K562 (cell line): ENCODE measurements around the gene CRPPA. TPM values are rescaled to one million over a fixed set of nuclear protein-coding genes. Genes with fewer than 3 reads are reported as not detected.

ENCODE experiments used
- ATAC-seq: fragments of 200-7000 bp; cut with Tn5 transposase; 3 replicates; pipeline ENCODE4 v1.9.1; 2020; ENCODE audit warnings: moderate library complexity
- BruUV-seq: library from RNA; stranded (reverse); fragments of 400-500 nt; replicated peaks from 2 replicates; lab custom pipeline; 2021; lab: Mats Ljungman, UMichigan
- CTCF ChIA-PET: fragments of 300-600 bp; formaldehyde crosslinking; extraction: SDS; loops from one replicate; lab custom pipeline; 2021; ENCODE audit warnings: low intra/inter-chr PET ratio; lab: Yijun Ruan, JAX
- POLR2A ChIA-PET: fragments of 300-600, 350-650 bp; sonication (Branson Sonifier 250); formaldehyde crosslinking; extraction: SDS; loops from one replicate; lab custom pipeline; 2021; ENCODE audit warnings: antibody characterized with exemption, inconsistent platforms; lab: Yijun Ruan, JAX
- DNase-seq, 4 experiments: peaks; one replicate each; pipeline versions ENCODE4 v3.0.0 to v3.0.0-alpha.2; 2011 to 2018; ENCODE audit warnings: low spot score in 3 of 4, mixed read lengths in 3 of 4; ENCODE audit errors: extremely low read depth in 1 of 4
- FAIRE-seq: peaks from 2 replicates; lab custom pipeline; 2011; peaks lifted over from hg19 to GRCh38; lab: Jason Lieb, UNC
- H2AFZ ChIP-seq: 2 replicates; pipeline ENCODE4 v1.6.0; 2011; ENCODE audit warnings: low read depth, low read length, control low read depth, inconsistent platforms
- H3K27ac ChIP-seq: fragments of 200-600 bp; 3 replicates; pipeline ENCODE4 v1.8.0; 2011; ENCODE audit warnings: low read depth, mild to moderate bottlenecking, control low read depth, inconsistent platforms, low read length, moderate library complexity, mixed read lengths; ENCODE audit errors: extremely low read depth
- H3K27me3 ChIP-seq, 2 experiments: fragments of 300-600 bp in 1 of 2; 2 replicates in 1 of 2; 3 replicates in 1 of 2; pipeline versions ENCODE4 v1.6.0 to v1.8.0; 2011; ENCODE audit warnings: inconsistent platforms in 2 of 2, low read length in 2 of 2, mild to moderate bottlenecking in 1 of 2, mixed read lengths in 1 of 2, moderate library complexity in 1 of 2; ENCODE audit not compliant: control insufficient read depth in 2 of 2, insufficient read depth in 2 of 2
- H3K36me3 ChIP-seq: fragments of 300-600 bp; 3 replicates; pipeline ENCODE4 v1.8.0; 2011; ENCODE audit warnings: mild to moderate bottlenecking, low read length, inconsistent platforms; ENCODE audit not compliant: control insufficient read depth, insufficient read depth
- H3K4me1 ChIP-seq, 2 experiments: fragments of 200-600 bp in 1 of 2; replicated peaks in 1 of 2; 2 replicates in 1 of 2; 3 replicates in 1 of 2; pipeline versions ENCODE4 v1.5.1 to v1.8.0; 2011; ENCODE audit warnings: inconsistent platforms in 2 of 2, low read length in 2 of 2, mild to moderate bottlenecking in 1 of 2, mixed read lengths in 1 of 2, moderate library complexity in 1 of 2; ENCODE audit not compliant: control insufficient read depth in 2 of 2, insufficient read depth in 2 of 2
- H3K4me2 ChIP-seq: 2 replicates; pipeline ENCODE4 v1.6.1; 2011; ENCODE audit warnings: low read length, control low read depth, inconsistent platforms, mixed read lengths; ENCODE audit not compliant: insufficient read depth
- H3K4me3 ChIP-seq: fragments of 200-600 bp; sonication (generic), shearing (Covaris generic); 2 replicates; pipeline ENCODE4 v1.5.1; 2016; ENCODE audit warnings: control low read depth, inconsistent platforms
- H3K79me2 ChIP-seq: fragments of 200-600 bp; 3 replicates; pipeline ENCODE4 v1.8.0; 2011; ENCODE audit warnings: low read length, inconsistent platforms; ENCODE audit not compliant: control insufficient read depth, insufficient read depth
- H3K9ac ChIP-seq, 2 experiments: 2 replicates each; pipeline versions ENCODE4 v1.6.0 to v1.6.1; 2011; ENCODE audit warnings: low read depth in 2 of 2, low read length in 2 of 2, control low read depth in 1 of 2, inconsistent platforms in 1 of 2, mild to moderate bottlenecking in 1 of 2, mixed read lengths in 1 of 2; ENCODE audit not compliant: insufficient read depth in 1 of 2
- H3K9me1 ChIP-seq: one replicate; pipeline ENCODE4 v1.6.0; 2011; ENCODE audit warnings: inconsistent platforms, mild to moderate bottlenecking, low read length, moderate library complexity; ENCODE audit not compliant: control insufficient read depth, insufficient read depth
- H3K9me3 ChIP-seq: replicated peaks from 2 replicates; pipeline ENCODE4 v1.5.1; 2011; ENCODE audit warnings: low read depth, low read length, inconsistent platforms; ENCODE audit not compliant: control insufficient read depth, insufficient read depth
- H4K20me1 ChIP-seq: replicated peaks from 2 replicates; pipeline ENCODE4 v1.6.1; 2011; ENCODE audit warnings: low read length, inconsistent platforms, mixed read lengths; ENCODE audit not compliant: control insufficient read depth, insufficient read depth
- BDP1 ChIP-seq: IDR thresholded peaks from 3 replicates; pipeline ENCODE4 v1.6.1; 2011; ENCODE audit not compliant: insufficient read length, insufficient read depth
- C11orf30 ChIP-seq: fragments of 450-650 bp; IDR thresholded peaks from 2 replicates; pipeline ENCODE4 v1.6.1; 2016; ENCODE audit warnings: low read depth, mild to moderate bottlenecking
- CBFB ChIP-seq: sonication (generic); formaldehyde crosslinking; IDR thresholded peaks from 2 replicates; pipeline ENCODE4 v1.4.0; 2020; ENCODE audit warnings: mild to moderate bottlenecking, missing genetic modification reagents
- CBX1 ChIP-seq: sonication (generic); IDR thresholded peaks from 2 replicates; pipeline ENCODE4 v1.6.1; 2016; ENCODE audit warnings: antibody characterized with exemption, low read depth, mild to moderate bottlenecking
- CREB1 ChIP-seq, 2 experiments: sonication (generic) in 1 of 2; formaldehyde crosslinking in 1 of 2; IDR thresholded peaks; 2 replicates each; pipeline versions ENCODE4 v1.6.1 to v1.8.0; 2012 to 2022; ENCODE audit warnings: inconsistent platforms in 1 of 2, mild to moderate bottlenecking in 1 of 2, missing genetic modification reagents in 1 of 2, moderate library complexity in 1 of 2
- FOXK2 ChIP-seq, 2 experiments: fragments of 450-650 bp; IDR thresholded peaks in 1 of 2; conservative IDR thresholded peaks in 1 of 2; 2 replicates each; pipeline ENCODE4 v1.6.1; 2016; ENCODE audit warnings: low read depth in 2 of 2, mild to moderate bottlenecking in 1 of 2
- HDAC8 ChIP-seq: fragments of 450-650 bp; IDR thresholded peaks from 2 replicates; pipeline ENCODE4 v1.6.1; 2016; ENCODE audit warnings: mild to moderate bottlenecking, missing genetic modification characterization, moderate library complexity, missing compliant biosample characterization
- HIVEP1 ChIP-seq: fragments of 250-450 bp; sonication (Bioruptor Pico); IDR thresholded peaks from 2 replicates; pipeline ENCODE4 v1.4.0; 2020; ENCODE audit warnings: mild to moderate bottlenecking
- LEF1 ChIP-seq: fragments of 450-650 bp; IDR thresholded peaks from 2 replicates; pipeline ENCODE4 v1.6.1; 2016; ENCODE audit warnings: mild to moderate bottlenecking
- NELFE ChIP-seq: IDR thresholded peaks from 2 replicates; pipeline ENCODE4 v1.6.1; 2011; ENCODE audit warnings: mild to moderate bottlenecking; ENCODE audit not compliant: insufficient read depth, insufficient read length
- PML ChIP-seq: IDR thresholded peaks from 2 replicates; pipeline ENCODE4 v1.6.1; 2012; ENCODE audit warnings: low read length, inconsistent platforms
- RBM14 ChIP-seq: fragments of 200-400 bp; formaldehyde crosslinking; IDR thresholded peaks from 2 replicates; pipeline ENCODE4 v1.6.1; 2018; ENCODE audit warnings: low read depth, mild to moderate bottlenecking, low read length, moderate library complexity, borderline replicate concordance; ENCODE audit not compliant: insufficient read depth
- SREBF2 ChIP-seq: sonication (generic); formaldehyde crosslinking; IDR thresholded peaks from 2 replicates; pipeline ENCODE4 v1.4.0; 2020; ENCODE audit warnings: mild to moderate bottlenecking, missing genetic modification reagents
- TRIM28 ChIP-seq: fragments of 450-650 bp; IDR thresholded peaks from 2 replicates; pipeline ENCODE4 v1.6.1; 2017
- ZEB2 ChIP-seq: fragments of 450-650 bp; IDR thresholded peaks from 2 replicates; pipeline ENCODE4 v1.6.1; 2016
- ZNF316 ChIP-seq: fragments of 450-650 bp; IDR thresholded peaks from 2 replicates; pipeline ENCODE4 v1.6.1; 2016
- ZNF561 ChIP-seq: fragments of 450-650 bp; formaldehyde crosslinking; conservative IDR thresholded peaks from 2 replicates; pipeline ENCODE4 v1.4.0; 2020; ENCODE audit warnings: mild to moderate bottlenecking, moderate library complexity
- ZNF77 ChIP-seq: fragments of 250-450 bp; sonication (Bioruptor Pico); IDR thresholded peaks from 2 replicates; pipeline ENCODE4 v1.5.0; 2020
- WGBS: fragments of 100-300 bp; shearing (Covaris generic); methylation state at CpG from one replicate; pipeline ENCODE4 v1.1.6; 2016; ENCODE audit warnings: low coverage, mixed read lengths; ENCODE audit not compliant: insufficient coverage; ENCODE audit errors: missing lambda C conversion rate; 5-methylcytosine and 5-hydroxymethylcytosine counted together
- in situ Hi-C: fragments of 300-500 bp; cut with MboI; formaldehyde crosslinking; loops from 4 replicates; pipeline ENCODE4 v1.15.0; 2018; ENCODE audit warnings: inconsistent platforms, mixed read lengths
- intact Hi-C: fragments of 100-400 bp; cut with micrococcal nuclease; formaldehyde crosslinking; loops from 2 replicates; pipeline ENCODE4 v1.14.2; 2022
- polyA plus RNA-seq, 8 experiments: library from polyadenylated mRNA; depleted of rRNA in 4 of 8; stranded (reverse) in 5 of 8; unstranded in 3 of 8; fragments of >200 nt; fragmentation: Nextera tagmentation in 2 of 8; fragmentation: Illumina TruSeq in 1 of 8; extraction: Ambion mirVana in 2 of 8; extraction: Trizol in 1 of 8; gene quantifications; 2 replicates each; pipeline versions ENCODE4 v1.2.1 to v1.2.3, GENCODE V29; 2011 to 2014; ENCODE audit warnings: inconsistent platforms in 1 of 8, missing spikeins in 1 of 8
- total RNA-seq, 7 experiments: library from RNA; depleted of rRNA in 6 of 7; stranded (reverse); fragments of >200 nt in 6 of 7; fragmentation: Illumina TruSeq in 2 of 7; extraction: Trizol in 2 of 7; gene quantifications; 2 replicates each; pipeline versions ENCODE4 v1.2.1 to v1.2.3, GENCODE V29; 2011 to 2021; ENCODE audit warnings: low replicate concordance in 1 of 7

CRPPA gene
- total and polyA plus RNA-seq, 9 of the 15 experiments (the other 6 are each of a cell fraction or from before 2014, with no cell fraction given), result 3.9 to 14.4 (median 7.8) TPM

DNA sequence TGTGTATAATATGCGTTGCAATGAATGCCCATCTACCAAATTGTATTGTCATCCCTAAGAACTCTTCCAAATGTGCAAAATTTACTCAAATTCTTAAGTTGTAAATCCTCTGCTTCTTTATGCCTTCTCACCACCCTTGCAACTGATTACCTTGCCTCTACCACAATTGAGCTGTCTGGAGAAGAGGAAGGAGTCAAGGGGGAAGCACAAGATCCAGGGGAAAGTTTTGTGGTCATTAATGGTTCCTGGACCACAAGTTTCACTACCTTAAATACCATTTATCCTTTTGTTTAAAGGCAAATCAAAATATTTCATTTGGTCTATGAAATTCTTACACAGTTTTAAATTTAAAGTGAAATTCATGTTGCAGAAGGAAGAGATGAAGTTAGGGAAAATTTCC is 16.7 kb downstream of the CRPPA start:
- POLR2A ChIA-PET, result interaction anchor here (0.9 kb wide), 1 partner anchor 16 kb away, joined by 4 read pairs; no protein-coding TSS in a partner anchor
- FAIRE-seq (no peak), ATAC-seq (no peak), DNase-seq (no peak)
- 91% methylated on average over 1 of the region's 1 CpG for WGBS
- H4K20me1 ChIP-seq, result no peaks in the 10 kb centered on the region
- no peak overlapping the region for H3K4me3 ChIP-seq
- TF ChIP-seq LEF1, result no peak
- TF ChIP-seq BDP1, result no peak
- H3K27ac ChIP-seq, result no peak overlapping the region
- H3K4me1 ChIP-seq, result no peaks in the 10 kb centered on the region
- CTCF ChIA-PET, result no interaction called here
- no peaks in the 10 kb centered on the region; a peak in 1 of 5 replicates for H3K27me3 ChIP-seq
- no peak overlapping the region for H3K9ac ChIP-seq
- H3K36me3 ChIP-seq, result peaks cover 47% of the 10 kb centered on the region
- peaks cover 6% of the 10 kb centered on the region; the same call in 1 of the 3 replicates for H3K79me2 ChIP-seq
- no TSS peak for BruUV-seq
- intact Hi-C loops, result no loop called here
- H3K9me3 ChIP-seq, result peaks cover 31% of the 10 kb centered on the region
- in situ Hi-C loops, result no loop called here
- H2AFZ ChIP-seq, result no peak overlapping the region
- no peak overlapping the region for H3K4me2 ChIP-seq
- H3K9me1 ChIP-seq, result no peaks in the 10 kb centered on the region

DNA sequence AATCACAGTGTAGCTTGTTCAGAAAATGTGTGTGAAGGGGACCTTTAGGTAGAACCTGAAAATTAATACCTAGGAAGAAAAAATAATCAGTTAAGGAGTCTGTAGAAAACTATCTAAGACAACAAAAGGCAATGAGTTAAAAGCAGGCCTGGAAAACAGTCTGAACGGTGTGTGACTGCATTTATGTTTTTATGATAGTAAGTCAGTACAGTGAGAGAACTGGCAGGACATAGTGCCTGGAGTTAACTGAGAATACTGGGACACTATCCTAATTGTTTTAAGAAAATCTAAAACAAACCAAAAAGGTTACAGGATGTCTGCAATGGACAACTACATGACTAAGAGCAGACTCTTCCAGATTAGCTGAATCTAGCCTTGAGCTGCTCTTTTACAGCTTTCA is 17.9 kb downstream of the CRPPA start:
- no peaks in the 10 kb centered on the region for H3K79me2 ChIP-seq
- no TSS peak for BruUV-seq
- H2AFZ ChIP-seq, result no peak overlapping the region
- in situ Hi-C loops (no loop called here), intact Hi-C loops (no loop called here)
- no peaks in the 10 kb centered on the region for H3K4me1 ChIP-seq
- H3K4me2 ChIP-seq, result no peak overlapping the region
- no peaks in the 10 kb centered on the region for H4K20me1 ChIP-seq
- no peak for DNase-seq
- no peak overlapping the region for H3K9ac ChIP-seq
- POLR2A ChIA-PET, result no interaction called here
- peaks cover 43% of the 10 kb centered on the region for H3K9me3 ChIP-seq
- H3K27me3 ChIP-seq, result no peaks in the 10 kb centered on the region; a peak in 1 of 5 replicates
- TF ChIP-seq CBFB (no peak), C11orf30 (no peak), TRIM28 (no peak), PML (no peak), NELFE (no peak), ZNF77 (no peak), SREBF2 (CRISPR knock-in tag) (no peak), ZEB2 (no peak), HIVEP1 (CRISPR knock-in tag) (no peak), FOXK2 (conservative IDR thresholded peaks at IDR 0.05 in 1 of 2, IDR thresholded peaks at IDR 0.05 in 1 of 2; ENCODE audit: low read depth in 2 of 2) (no peak), ZNF561 (CRISPR knock-in tag) (no peak), CREB1 (IDR thresholded peaks at IDR 0.05) (no peak), CREB1 (CRISPR knock-in tag; IDR thresholded peaks at IDR 0.05) (no peak), ZNF316 (no peak), RBM14 (no peak), HDAC8 (tag) (no peak), CBX1 (no peak)
- TF ChIP-seq, all 486 proteins: peak for 0
- WGBS, result 71% methylated on average over 1 of the region's 1 CpG
- no peak for FAIRE-seq
- Histone ChIP-seq H3K36me3 (peaks cover 59% of the 10 kb centered on the region), H3K4me3 (no peak overlapping the region), H3K9me1 (no peaks in the 10 kb centered on the region), H3K27ac (no peak overlapping the region)
- CTCF ChIA-PET, result no interaction called here
- no peak for ATAC-seq
